ENCODE data around the gene VSIG10. TPM values are rescaled to one million over a fixed set of nuclear protein-coding genes. Genes with fewer than 3 reads are reported as not detected.
"Not testable (repeated sequence)": the region's sequence is repeated elsewhere in the genome, so short reads cannot be mapped to it uniquely, and the experiment has no call there.

The VSIG10 gene
- total RNA-seq, 2 experiments from 2014 or later = 9.2 to 9.8 TPM

DNA sequence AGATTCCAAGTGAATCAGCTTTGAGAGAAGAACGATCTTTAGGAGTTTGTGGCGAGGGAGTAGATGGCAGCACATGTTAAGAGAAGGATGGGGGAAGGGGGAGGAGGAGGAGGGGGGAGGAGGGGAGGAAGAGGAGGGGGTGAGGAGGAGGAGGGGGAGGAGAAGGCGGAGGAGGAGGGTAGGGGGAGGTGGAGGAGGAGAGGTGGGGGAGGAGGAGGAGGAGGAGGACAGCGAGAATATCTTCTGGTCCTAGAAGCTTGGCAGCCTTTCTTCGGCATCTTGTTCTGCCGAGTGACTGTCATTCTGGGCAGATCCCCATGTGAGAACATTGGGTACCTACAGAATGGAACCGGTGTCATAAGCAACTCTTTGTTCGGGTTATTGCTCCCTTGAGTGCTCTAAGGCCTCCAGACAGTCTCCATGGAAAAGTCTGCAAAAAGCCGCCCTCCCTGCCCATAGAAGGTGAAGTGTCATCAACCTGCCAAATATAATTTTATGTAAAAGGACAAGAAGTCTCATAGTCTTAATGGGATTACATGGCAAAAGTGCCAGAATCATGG, 80.4 kb downstream of the VSIG10 start:
- no TSS peak for BruUV-seq (replicated peaks)
- POLR2A ChIA-PET = no interaction called here

DNA sequence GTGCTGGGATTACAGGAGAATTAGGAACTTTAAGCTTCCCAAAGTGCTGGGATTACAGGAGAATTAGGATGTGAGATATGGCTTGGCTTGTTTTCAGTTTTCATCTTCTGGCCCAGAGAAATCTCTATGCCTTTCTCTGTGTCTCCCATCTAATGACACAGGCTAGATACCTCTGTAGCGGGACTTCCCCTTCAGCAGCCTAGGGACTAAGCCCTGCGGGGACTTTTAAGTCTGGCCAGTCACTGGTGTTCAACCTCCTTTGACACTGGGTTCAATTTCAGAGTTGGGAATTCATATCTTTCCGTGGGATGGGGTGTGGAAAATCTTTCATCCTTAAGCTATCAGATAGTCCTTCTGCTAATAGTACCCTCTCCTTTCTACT, 81.1 kb downstream of the VSIG10 start:
- POLR2A ChIA-PET = interaction anchor here (0.7 kb wide), 1 partner anchor 94 kb away, joined by 3 read pairs; no protein-coding TSS in a partner anchor
- Histone ChIP-seq H3K9me2 (ENCODE audit: insufficient read depth, low read length) (no peaks in the 10 kb centered on the region), H3K27ac (ENCODE audit: low read depth, low read length, poor library complexity, severe bottlenecking) (no peak overlapping the region), H3K36me3 (ENCODE audit: insufficient read depth, low read length) (peaks cover 95% of the 10 kb centered on the region), H3K79me2 (ENCODE audit: insufficient read depth, low read depth, low read length) (peaks cover 13% of the 10 kb centered on the region), H3K9me3 (ENCODE audit: low read length) (no peaks in the 10 kb centered on the region), H4K20me1 (ENCODE audit: insufficient read depth, low read length) (peaks cover 6% of the 10 kb centered on the region), H3K4me3 (ENCODE audit: low read depth, low read length, poor library complexity, severe bottlenecking) (no peak overlapping the region), H3K4me1 (ENCODE audit: insufficient read depth, low read length, poor library complexity, severe bottlenecking) (peaks cover 11% of the 10 kb centered on the region), H2AFZ (ENCODE audit: low read length) (no peak overlapping the region), H3K4me2 (ENCODE audit: low read length) (no peak overlapping the region)
- intact Hi-C loops (cut with micrococcal nuclease; ENCODE audit: unreplicated experiment) = no loop called here
- CTCF ChIA-PET (ENCODE audit: unreplicated experiment) = no interaction called here
- no peak for TF ChIP-seq EZH2phosphoT487 (IDR thresholded peaks at IDR 0.05; ENCODE audit: borderline replicate concordance, low read depth, low read length)
- TF ChIP-seq, protein P1, sequence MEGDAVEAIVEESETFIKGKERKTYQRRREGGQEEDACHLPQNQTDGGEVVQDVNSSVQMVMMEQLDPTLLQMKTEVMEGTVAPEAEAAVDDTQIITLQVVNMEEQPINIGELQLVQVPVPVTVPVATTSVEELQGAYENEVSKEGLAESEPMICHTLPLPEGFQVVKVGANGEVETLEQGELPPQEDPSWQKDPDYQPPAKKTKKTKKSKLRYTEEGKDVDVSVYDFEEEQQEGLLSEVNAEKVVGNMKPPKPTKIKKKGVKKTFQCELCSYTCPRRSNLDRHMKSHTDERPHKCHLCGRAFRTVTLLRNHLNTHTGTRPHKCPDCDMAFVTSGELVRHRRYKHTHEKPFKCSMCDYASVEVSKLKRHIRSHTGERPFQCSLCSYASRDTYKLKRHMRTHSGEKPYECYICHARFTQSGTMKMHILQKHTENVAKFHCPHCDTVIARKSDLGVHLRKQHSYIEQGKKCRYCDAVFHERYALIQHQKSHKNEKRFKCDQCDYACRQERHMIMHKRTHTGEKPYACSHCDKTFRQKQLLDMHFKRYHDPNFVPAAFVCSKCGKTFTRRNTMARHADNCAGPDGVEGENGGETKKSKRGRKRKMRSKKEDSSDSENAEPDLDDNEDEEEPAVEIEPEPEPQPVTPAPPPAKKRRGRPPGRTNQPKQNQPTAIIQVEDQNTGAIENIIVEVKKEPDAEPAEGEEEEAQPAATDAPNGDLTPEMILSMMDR (conservative IDR thresholded peaks at IDR 0.05; ENCODE audit: low read length) = no peak
- DNase-seq (ENCODE audit: low spot score) = no peak
- no TSS peak for BruUV-seq (replicated peaks)

More for the DNA sequence above, 80.4 kb downstream of the VSIG10 start:
- H3K4me1 ChIP-seq (ENCODE audit: insufficient read depth, low read length, poor library complexity, severe bottlenecking) = peaks cover 5% of the 10 kb centered on the region
- no peak for DNase-seq (ENCODE audit: low spot score)
- CTCF ChIA-PET (ENCODE audit: unreplicated experiment) = no interaction called here
- intact Hi-C loops (cut with micrococcal nuclease; ENCODE audit: unreplicated experiment) = no loop called here
- no peak for TF ChIP-seq EZH2phosphoT487 (IDR thresholded peaks at IDR 0.05; ENCODE audit: borderline replicate concordance, low read depth, low read length)
- TF ChIP-seq, protein P1 (conservative IDR thresholded peaks at IDR 0.05; ENCODE audit: low read length) = no peak
- H3K9me3 ChIP-seq (ENCODE audit: low read length) = no peaks in the 10 kb centered on the region
- H3K4me3 ChIP-seq (ENCODE audit: low read depth, low read length, poor library complexity, severe bottlenecking) = no peak overlapping the region
- H2AFZ ChIP-seq (ENCODE audit: low read length) = no peak overlapping the region
- H3K9me2 ChIP-seq (ENCODE audit: insufficient read depth, low read length) = no peaks in the 10 kb centered on the region
- no peak overlapping the region for H3K27ac ChIP-seq (ENCODE audit: low read depth, low read length, poor library complexity, severe bottlenecking)
- peaks cover 6% of the 10 kb centered on the region; the same call in 1 of the 2 replicates for H3K79me2 ChIP-seq (ENCODE audit: insufficient read depth, low read depth, low read length)
- no peaks in the 10 kb centered on the region for H4K20me1 ChIP-seq (ENCODE audit: insufficient read depth, low read length)
- peaks cover 95% of the 10 kb centered on the region for H3K36me3 ChIP-seq (ENCODE audit: insufficient read depth, low read length)
- H3K4me2 ChIP-seq (ENCODE audit: low read length) = no peak overlapping the region

GRCh38 chr12:118022097-118022727, 81.6 kb downstream of the VSIG10 start:
- H2AFZ ChIP-seq (ENCODE audit: low read length); CTCF ChIA-PET (ENCODE audit: unreplicated experiment); H3K27ac ChIP-seq (ENCODE audit: low read depth, low read length, poor library complexity, severe bottlenecking); H3K4me2 ChIP-seq (ENCODE audit: low read length); H3K9me3 ChIP-seq (ENCODE audit: low read length); DNase-seq (ENCODE audit: low spot score); BruUV-seq (replicated peaks); H3K4me3 ChIP-seq (ENCODE audit: low read depth, low read length, poor library complexity, severe bottlenecking); H3K9me2 ChIP-seq (ENCODE audit: insufficient read depth, low read length); intact Hi-C loops (cut with micrococcal nuclease; ENCODE audit: unreplicated experiment): not testable (repeated sequence)
- Histone ChIP-seq H4K20me1 (ENCODE audit: insufficient read depth, low read length) (peaks cover 10% of the 10 kb centered on the region), H3K79me2 (ENCODE audit: insufficient read depth, low read depth, low read length) (peaks cover 18% of the 10 kb centered on the region), H3K4me1 (ENCODE audit: insufficient read depth, low read length, poor library complexity, severe bottlenecking) (peaks cover 14% of the 10 kb centered on the region), H3K36me3 (ENCODE audit: insufficient read depth, low read length) (peaks cover 91% of the 10 kb centered on the region)
- POLR2A ChIA-PET = interaction anchor here (0.7 kb wide), 1 partner anchor 94 kb away, joined by 3 read pairs; no protein-coding TSS in a partner anchor
